PC-9 (cell line): Measurements from ENCODE around the gene FCGBP.

Experiments used
- CTCF ChIP-seq: fragments of 200-600 bp; sonication (generic); conservative IDR thresholded peaks from 2 replicates; pipeline ENCODE4 v1.6.1; 2017; ENCODE audit warnings: mixed run types, antibody characterized with exemption, mild to moderate bottlenecking, moderate library complexity
- EZH2 ChIP-seq: fragments of 200-600 bp; sonication (generic); IDR thresholded peaks from 2 replicates; pipeline ENCODE4 v1.8.0; 2017; ENCODE audit warnings: antibody characterized with exemption, low read depth

- no peak for TF ChIP-seq CTCF
- TF ChIP-seq EZH2, result no peak
These were observed 8.2 kb downstream of the FCGBP start for GRCh38 chr19:39926170-39926760.
